NCI-H526 (cell line): ENCODE data around the gene ZNF366.
"Not testable (repeated sequence)": the region's sequence is repeated elsewhere in the genome, so short reads cannot be mapped to it uniquely, and the experiment has no call there.

ENCODE experiments used
- DNase-seq, 2 experiments: peaks; one replicate each; lab custom pipeline; 2025; lab: John Stamatoyannopoulos, UW

ZNF366 gene

GRCh38 chr5:72439192-72439591 is 68.0 kb downstream of the ZNF366 start:
- DNase-seq = no peak

GRCh38 chr5:72438141-72438540 is 69.1 kb downstream of the ZNF366 start:
- DNase-seq = no peak

GRCh38 chr5:72436796-72437471 is 70.3 kb downstream of the ZNF366 start:
- no peak for DNase-seq

DNA sequence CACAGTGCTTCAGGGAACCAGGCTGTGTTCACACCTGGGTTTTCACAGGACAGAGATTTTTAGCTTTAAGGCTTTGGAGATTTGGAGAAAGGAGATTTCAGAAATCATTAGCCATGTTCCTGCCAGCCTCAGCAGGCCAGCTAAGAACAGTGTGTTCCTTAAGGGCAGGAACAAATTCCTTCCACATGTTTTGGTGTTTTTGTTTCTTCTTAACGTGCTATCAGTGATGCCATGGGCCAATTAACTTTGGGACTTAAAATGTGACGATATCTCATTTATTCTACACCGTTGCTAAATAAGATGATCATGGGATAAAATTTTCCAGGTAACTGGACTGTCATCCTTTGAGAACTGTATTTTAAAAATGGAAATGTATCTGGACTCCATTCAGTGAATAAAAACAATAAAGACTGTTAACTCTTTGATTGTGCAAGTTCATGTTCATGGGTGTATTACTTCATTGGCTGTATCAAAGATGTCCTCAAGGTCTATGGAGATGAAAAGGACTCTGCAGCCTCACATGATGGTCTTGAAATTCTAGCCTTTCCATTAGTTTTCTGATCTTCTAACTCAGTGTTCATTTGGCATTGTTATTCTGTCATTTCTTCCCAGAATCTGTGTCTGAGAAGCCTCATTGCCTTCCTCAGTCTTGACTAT is 72.3 kb downstream of the ZNF366 start:
- no peak for DNase-seq

GRCh38 chr5:72434056-72434780 is 73.0 kb downstream of the ZNF366 start:
- no peak for DNase-seq

DNA sequence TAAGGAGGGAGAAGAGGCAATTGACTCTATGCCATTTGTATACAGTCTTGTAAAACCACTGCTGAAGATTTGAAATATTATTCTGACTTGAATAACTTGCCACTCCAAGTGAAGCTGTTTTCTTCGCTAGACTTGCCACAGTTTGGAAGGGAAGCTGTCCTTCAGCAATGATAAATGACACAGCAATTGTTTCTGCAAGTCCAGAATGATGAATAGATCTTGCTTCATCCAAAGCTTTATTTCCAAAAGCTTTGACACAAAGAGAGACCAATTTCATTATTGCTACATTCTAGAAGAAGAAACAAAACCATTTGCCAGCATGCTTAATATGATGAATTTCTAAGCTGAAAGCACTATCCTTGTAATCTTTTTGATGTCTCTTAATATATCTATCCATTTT is 73.7 kb downstream of the ZNF366 start:
- DNase-seq = no peak

DNA sequence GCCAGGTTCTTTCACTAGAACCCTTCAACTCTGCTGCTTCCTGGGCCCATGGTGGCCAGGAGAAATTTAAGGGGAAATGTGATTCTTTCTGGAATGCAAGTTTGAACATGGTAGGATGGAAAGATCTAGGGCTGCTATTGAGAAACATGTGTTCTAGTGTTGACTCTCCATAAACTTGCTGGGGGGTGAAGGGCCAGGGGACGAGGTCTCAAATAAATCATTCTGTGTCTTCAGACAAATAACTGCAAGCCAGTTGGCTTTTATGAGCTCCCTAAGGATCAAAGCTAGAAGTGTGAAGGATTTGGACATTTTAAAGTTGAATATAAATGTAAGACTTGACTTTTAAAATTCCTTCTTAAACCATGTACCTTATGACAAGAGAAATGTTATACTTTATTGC is 78.5 kb downstream of the ZNF366 start:
- DNase-seq = no peak

DNA sequence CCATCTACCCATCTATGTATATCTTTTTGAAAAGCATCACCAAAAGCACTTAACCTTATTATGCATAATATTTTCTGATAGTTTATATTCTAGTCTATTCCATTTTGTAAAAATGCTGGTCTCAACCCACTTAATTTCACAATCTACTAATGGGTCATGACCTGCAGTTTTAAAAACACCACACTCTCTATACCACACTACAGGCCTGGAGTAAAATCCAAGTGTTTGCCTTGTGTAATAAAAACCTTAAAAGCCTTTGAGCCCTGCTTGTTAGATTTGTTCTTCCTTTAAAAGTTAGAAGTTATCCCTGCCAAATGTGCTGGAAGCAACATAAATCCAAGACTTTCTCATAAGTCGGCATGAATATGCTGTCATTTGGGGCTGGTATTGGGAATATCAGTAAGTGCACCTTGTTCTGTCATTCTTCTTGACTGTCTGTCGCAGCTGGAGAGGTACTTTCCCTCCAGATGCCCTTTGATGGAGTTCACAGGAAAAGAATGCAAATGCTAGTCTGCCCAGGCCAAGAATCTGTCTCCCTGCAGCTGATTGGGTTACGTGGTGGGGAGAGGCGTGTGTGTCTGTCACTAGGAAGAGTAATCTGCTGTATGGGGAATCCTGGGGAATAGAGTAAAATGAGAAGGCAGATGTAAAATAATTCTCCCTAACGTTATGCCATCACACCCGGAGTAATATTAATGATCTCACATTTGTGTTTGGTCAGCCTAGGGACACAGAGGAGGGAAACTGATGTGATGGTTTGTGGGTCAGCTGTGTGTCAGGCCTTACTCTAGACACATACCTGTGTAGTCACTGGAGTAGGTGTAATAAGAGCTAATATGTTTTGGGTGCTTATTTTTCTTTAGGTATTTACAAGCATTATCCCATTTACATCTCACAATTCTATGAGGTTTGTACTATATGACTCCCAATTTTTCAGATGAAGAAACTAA is 79.4 kb downstream of the ZNF366 start:
- peak in 1 of 2 experiments; percentile 3 for DNase-seq

DNA sequence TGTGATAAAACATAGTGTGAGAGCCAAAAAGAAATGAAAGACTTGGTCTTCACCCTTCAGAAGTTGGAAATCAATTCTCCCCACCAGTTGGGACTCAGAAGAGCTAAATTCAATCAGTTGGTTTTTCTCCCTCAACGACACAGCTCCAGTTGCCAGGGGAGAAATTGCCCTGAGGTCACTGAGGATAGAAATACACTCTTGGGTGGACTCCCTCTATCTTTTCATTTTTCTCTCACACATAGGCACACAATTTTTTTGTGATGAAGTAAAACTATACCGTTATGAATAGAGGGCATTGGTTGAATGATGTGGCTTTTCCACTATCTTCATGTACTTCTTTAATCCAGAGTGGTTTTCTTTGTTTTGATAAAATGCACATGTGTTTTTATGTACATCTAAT is 80.2 kb downstream of the ZNF366 start:
- DNase-seq = no peak

- no peak for DNase-seq
Observed at GRCh38 chr5:72426019-72426418, 81.2 kb downstream of the ZNF366 start.

DNA sequence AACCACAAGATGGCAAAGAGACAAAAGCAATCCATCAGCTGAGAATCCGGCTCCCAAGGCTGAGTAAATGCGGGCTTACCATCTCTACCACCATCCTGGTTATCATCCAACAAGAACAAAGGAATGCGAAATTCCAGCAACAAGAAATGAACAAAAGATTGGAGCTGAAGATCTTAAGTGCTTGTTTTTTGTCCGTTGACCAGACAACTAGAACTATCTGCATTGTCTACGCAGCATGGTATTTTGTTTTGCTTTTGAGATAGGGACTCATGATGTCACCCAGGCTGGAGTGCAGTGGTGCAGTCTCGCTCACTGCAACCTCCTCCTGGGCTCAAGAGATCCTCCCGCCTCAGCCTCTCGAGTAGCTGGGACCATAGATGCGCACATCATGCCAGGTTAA is 88.9 kb downstream of the ZNF366 start:
- no peak for DNase-seq

GRCh38 chr5:72417333-72418062 is 89.7 kb downstream of the ZNF366 start:
- no peak for DNase-seq

GRCh38 chr5:72415616-72416325 is 91.4 kb downstream of the ZNF366 start:
- DNase-seq = no peak

DNA sequence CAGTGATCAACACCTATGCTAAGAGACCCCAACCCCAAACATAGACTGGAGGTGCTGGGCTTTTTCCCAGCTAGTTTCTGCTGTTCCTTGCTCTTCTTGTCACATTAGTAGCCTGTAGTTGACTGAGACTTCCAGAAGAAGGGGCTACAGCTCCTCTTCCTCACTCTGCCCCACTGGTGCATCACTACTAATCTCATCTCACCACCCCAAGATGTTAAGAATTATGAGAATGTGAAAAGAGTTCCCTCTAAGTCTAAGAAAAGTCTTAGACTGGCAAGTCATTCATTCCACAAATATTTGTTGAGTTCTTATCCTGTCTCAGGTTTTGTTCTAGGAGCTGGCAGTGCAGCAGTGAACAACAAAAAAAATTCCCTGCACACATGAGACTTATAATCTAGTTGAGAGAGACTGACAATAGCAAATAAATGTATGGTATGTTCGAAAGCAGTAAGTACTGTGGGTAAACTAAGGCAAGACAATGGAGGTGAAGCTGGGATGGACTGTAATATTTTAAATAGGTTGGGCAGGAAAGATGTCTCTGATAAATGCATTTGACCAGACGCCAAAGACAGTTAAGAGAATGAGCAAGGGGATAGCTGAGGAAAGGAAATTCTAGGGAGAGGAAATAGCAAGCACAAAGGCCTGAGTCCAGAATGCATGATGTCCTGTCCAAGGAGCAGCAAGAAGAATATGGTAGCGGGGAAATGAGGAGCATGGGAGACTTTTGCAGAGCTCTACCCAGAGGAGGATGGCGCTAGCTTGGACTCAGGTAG is 94.7 kb downstream of the ZNF366 start:
- no peak for DNase-seq

GRCh38 chr5:72410688-72411295 is 96.4 kb downstream of the ZNF366 start:
- no peak for DNase-seq

GRCh38 chr5:72408603-72409002 is 98.6 kb downstream of the ZNF366 start:
- DNase-seq = no peak

GRCh38 chr5:72408127-72408526 is 99.1 kb downstream of the ZNF366 start:
- DNase-seq = no peak

GRCh38 chr5:72407541-72407940 is 99.7 kb downstream of the ZNF366 start:
- no peak for DNase-seq

DNA sequence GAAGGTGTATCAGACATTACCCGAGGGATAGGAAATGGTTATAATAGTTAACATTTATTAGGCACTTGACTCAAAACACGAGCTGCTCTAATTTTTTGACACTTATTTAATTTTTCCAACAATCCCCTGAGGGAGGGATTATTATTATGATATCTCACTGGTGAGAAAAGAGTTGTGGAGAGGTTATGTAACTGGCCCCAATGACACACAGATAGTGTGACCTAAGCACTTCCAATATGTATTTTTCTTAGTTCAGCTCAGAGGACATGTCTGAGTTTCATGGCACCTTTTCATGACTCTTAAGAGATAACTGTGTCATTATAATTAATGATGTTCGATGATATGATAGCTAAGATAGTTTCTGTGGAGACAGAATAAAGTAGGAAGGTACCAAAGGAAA is 100.1 kb downstream of the ZNF366 start:
- no peak for DNase-seq

- DNase-seq = not testable (repeated sequence)
Observed at GRCh38 chr5:72404771-72405170, 102.4 kb downstream of the ZNF366 start.
